ENCODE measurements around the gene OSBP2.
"Not testable (repeated sequence)": the region's sequence is repeated elsewhere in the genome, so short reads cannot be mapped to it uniquely, and the experiment has no call there.

The OSBP2 gene

GRCh38 chr22:30718938-30719337, 24.3 kb downstream of the OSBP2 start:
- no peak for DNase-seq (ENCODE audit: low read depth)

DNA sequence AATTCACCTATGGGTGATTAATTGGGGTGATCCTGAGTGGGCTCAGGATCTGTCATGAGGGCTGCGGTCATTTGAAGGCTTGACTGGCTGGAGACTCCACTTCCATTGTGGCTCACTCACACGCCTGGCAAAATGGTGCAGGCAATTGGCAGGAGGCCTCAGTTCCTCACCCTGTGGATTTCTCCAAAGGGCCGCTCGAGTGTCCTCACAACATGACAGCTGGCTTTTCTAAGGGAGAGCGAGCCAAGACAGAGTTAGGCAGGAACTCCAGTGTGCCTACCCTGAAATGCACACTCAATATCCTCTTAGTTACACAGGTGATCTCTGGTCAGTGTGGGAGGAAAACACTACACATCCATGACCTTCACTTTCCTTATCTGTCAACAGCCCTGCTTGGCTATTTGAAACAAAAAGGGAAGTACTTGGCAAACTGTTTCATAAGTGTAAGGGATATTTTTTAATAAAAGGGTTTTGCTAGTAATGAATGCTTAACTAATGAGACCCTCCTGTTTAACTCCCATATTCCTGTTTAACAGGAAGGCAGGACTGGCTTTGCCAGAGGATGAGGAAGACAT, 25.7 kb downstream of the OSBP2 start:
- DNase-seq (ENCODE audit: low read depth), result no peak

DNA sequence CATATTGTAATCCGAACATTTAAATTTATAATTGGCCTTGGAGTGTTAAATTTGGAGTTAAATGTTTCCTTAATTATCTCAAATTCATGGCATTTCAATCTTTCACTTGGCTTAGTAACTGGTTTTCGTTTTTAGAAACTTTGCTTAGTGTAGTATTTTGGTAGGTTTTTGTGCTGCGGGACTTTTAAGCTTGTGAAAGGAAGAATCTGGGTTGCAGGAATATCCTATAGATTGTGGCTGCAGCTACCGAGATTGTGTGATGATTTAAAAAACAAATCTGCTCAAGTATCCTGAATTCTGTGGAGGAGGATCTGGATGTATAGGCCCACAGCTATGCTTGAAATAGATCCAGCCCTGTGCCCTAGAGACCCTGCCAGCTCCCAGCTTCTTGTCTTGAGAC, 27.1 kb downstream of the OSBP2 start:
- no peak for DNase-seq (ENCODE audit: low read depth)

- no peak for DNase-seq (ENCODE audit: low read depth)
These were observed 34.2 kb downstream of the OSBP2 start for GRCh38 chr22:30728826-30729225.

DNA sequence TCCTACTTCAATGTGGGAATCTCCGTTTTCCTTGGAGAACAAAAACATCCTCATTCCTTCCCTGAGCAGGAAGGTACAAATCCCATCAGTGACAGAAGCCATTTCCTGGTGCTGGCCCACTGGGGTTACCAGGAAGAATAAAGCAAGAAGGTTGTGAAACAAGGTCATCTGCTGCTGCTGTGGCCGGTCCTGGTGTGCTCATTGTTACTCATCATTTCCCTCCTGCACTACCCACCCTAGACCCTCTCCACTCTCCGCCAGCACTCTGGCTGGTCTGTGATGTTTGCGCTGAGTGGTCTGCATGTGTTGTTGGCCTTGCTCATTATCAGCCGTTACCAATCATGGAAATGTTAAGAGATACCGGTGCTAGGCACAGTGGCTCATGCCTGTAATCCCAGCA, 37.0 kb downstream of the OSBP2 start:
- no peak for DNase-seq (ENCODE audit: low read depth)

DNA sequence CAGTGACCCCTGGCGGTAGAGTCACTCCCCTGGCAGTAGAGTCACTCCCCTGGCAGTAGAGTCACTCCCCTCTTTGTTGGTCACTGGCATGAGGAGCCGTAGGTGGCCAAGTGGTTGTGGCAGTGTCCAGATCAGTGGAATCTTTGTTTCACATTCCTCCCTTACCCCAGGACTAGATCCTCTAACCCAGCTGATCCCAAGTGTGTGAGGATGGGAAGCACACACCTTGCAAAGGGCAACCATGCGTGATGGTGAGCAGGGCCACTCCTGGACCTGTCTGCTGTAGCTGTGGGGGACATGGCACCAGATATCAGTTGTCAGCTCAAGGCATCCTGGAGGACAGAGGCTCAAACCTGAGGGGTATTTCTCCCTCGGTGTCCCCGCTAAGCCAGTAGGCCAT, 37.8 kb downstream of the OSBP2 start:
- DNase-seq (ENCODE audit: low read depth), result no peak

- DNase-seq (ENCODE audit: low read depth), result no peak
These were observed 38.5 kb downstream of the OSBP2 start for GRCh38 chr22:30733181-30733631.

DNA sequence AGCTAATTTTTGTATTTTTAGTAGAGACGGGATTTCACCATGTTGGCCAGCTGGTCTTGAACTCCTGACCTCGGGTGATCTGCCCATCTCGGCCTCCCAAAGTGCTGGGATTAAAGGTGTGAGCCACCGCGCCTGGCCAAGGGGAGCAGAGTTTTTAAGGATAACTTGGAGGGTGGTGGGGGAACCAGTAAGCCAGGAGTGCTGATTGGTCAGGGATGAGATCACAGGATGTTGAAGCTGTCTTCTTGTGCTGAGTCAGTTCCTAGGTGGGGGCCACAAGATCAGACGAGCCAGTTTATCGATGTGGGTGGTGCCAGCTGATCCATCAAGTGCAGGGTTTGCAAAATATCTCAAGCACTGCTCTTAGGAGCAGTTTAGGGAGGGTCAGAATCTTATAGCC, 45.3 kb downstream of the OSBP2 start:
- not testable (repeated sequence) for DNase-seq (ENCODE audit: low read depth)

DNA sequence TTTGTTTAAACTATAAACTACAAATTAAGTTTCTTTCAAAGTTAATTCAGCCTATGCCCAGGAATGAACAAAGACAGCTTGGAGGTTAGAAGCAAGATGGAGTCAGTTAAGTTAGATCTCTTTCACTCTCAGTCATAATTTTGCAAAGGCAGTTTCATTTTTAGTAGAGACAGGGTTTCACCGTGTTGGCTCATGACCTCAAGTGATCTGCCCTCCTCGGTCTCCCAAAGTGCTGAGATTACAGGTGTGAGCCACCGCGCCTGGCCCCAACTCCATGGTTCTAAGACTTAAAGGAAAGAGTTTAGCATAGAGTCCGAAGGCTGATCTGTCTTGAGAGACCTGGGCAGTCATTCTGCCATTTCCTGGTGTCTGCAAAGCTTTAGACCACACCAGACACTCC, 45.8 kb downstream of the OSBP2 start:
- DNase-seq (ENCODE audit: low read depth), result not testable (repeated sequence)

- no peak for DNase-seq (ENCODE audit: low read depth)
These were observed 47.9 kb downstream of the OSBP2 start for GRCh38 chr22:30742291-30743256.

- DNase-seq (ENCODE audit: low read depth), result no peak
These were observed 48.8 kb downstream of the OSBP2 start for GRCh38 chr22:30743257-30744020.

- no peak for DNase-seq (ENCODE audit: low read depth)
These were observed 49.5 kb downstream of the OSBP2 start for GRCh38 chr22:30744224-30744623.

- DNase-seq (ENCODE audit: low read depth), result no peak
These were observed 52.8 kb downstream of the OSBP2 start for GRCh38 chr22:30747493-30747892.

DNA sequence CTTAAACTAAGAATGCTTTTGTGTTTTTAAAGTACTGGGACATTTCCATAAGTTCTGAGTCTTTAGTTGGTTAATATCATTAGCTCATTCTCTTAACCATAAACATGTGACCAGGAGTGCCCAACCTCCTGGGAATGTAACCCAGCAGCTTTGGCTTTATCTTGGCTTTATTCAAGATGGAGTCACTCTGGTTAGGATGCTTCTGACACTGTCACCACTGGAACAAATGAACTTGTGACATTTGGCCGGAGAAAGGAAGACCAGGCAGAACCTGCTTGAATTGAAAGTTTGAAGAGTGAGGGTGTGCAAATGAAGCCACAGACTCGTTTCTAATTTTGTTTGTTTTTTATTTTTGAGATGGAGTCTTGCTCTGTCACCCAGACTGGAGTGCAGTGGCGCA, 54.6 kb downstream of the OSBP2 start:
- DNase-seq (ENCODE audit: low read depth), result no peak

- no peak for DNase-seq (ENCODE audit: low read depth)
These were observed 55.2 kb downstream of the OSBP2 start for GRCh38 chr22:30749849-30750248.

DNA sequence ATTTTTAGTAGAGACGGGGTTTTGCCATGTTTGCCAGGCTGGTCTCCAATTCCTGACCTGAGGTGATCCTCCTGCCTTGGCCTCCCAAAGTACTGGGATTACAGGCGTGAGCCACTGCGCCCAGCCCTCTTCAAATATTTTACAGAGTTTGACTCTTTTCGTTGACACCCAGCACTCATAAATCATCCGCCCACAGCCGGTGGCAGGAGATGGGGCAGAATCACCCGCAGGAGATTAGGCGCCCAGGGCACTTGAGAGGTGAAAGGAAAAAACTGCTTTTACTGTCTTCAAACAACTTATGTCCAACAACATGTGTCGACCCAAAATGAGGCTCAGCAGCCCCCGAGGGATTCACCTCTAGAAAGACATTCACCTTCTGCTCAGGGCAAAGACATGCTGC, 56.9 kb downstream of the OSBP2 start:
- DNase-seq (ENCODE audit: low read depth), result no peak

GRCh38 chr22:30752771-30753170, 58.1 kb downstream of the OSBP2 start:
- DNase-seq (ENCODE audit: low read depth), result no peak

DNA sequence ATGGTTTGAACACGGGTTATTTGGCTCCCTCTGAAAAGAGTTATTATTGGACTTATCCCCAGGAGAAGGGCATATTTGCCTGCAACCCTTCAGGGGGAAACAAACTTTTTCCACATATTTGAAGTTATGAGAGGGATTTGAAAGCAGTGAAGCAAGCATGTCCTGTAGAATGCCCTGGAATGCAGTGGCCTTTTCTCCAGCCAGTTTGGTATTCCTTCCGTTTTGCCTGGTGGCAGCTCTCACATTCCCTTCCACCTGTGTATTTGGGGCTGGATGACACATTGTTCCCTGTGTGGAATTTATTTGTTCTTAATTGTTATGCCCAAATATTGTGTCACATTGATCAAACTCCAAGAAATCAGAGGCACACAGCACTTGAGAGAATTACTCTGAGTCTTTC, 59.0 kb downstream of the OSBP2 start:
- no peak for DNase-seq (ENCODE audit: low read depth)

GRCh38 chr22:30754521-30754920, 59.8 kb downstream of the OSBP2 start:
- no peak for DNase-seq (ENCODE audit: low read depth)

DNA sequence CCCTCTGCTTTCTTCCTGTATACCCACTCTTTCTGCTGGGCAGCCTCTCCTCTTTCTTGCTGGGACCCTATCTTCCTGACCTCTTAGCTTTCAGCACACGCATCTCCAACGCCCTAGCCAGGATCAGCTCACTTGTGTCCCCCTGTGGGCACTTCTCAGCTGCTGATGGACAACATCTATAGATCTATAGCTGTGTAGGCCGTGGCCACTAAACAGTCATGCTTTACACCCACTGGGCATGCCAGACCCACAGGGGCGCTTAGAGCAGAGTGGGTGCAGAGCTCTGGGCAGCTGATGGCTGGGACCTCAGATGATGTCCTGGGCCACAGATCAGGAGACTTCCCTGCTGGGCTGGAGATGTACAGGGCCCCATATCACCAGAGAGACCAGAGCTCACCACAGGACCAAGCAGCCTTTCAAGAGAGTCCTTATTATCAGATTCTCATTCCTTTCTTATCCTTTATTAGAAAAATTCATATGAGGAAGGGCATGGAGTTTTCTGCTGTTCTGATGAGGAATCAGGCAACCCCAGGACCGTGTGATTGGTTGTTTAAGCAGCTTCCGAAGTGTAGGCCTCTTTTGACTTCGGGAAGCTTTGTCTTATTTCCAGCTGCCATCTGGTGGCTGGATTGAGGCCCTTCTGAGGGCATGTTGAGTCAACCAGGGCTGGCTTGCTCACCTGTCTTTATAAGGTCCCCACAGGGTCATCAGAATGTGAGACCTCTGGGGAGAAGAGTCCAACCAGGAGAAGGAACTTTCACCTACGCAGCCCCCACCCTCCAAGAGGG, 60.5 kb downstream of the OSBP2 start:
- no peak for DNase-seq (ENCODE audit: low read depth)

GRCh38 chr22:30755759-30756124, 61.1 kb downstream of the OSBP2 start:
- no peak for DNase-seq (ENCODE audit: low read depth)
